Activated CD8-positive, alpha-beta T cell treated with anti-CD3 and anti-CD28 coated beads for 36 hours (primary cell): Measurements from ENCODE around the gene SEC14L1. TPM values are rescaled to one million over a fixed set of nuclear protein-coding genes. Genes with fewer than 3 reads are reported as not detected.
"Not testable (repeated sequence)": the region's sequence is repeated elsewhere in the genome, so short reads cannot be mapped to it uniquely, and the experiment has no call there.

Experiments
- ATAC-seq: fragments of 200-7000 bp; cut with Tn5 transposase; one replicate; pipeline ENCODE4 v1.10.0; 2021; ENCODE audit warnings: mild to moderate bottlenecking, moderate library complexity
- CTCF ChIA-PET: fragments of 350-600 bp; sonication (Branson Sonifier 250); formaldehyde crosslinking; loops from one replicate; lab custom pipeline; 2021; ENCODE audit warnings: antibody characterized with exemption; lab: Charles Lee
- POLR2A ChIA-PET: fragments of 350-600 bp; sonication (Branson Sonifier 250); formaldehyde crosslinking; loops from one replicate; lab custom pipeline; 2021; ENCODE audit warnings: antibody characterized with exemption; lab: Charles Lee
- DNase-seq: peaks from one replicate; pipeline ENCODE4 v3.0.0-alpha.2; 2020
- H3K27ac Mint-ChIP-seq: one replicate; pipeline ENCODE4 v1.8.0; 2021; ENCODE audit warnings: mild to moderate bottlenecking, mixed read lengths
- H3K27me3 Mint-ChIP-seq: one replicate; pipeline ENCODE4 v1.8.0; 2021; ENCODE audit warnings: mixed read lengths
- H3K36me3 Mint-ChIP-seq: one replicate; pipeline ENCODE4 v1.8.0; 2021; ENCODE audit warnings: low read depth, mixed read lengths
- H3K4me1 Mint-ChIP-seq: one replicate; pipeline ENCODE4 v1.8.0; 2021; ENCODE audit warnings: low read depth, mixed read lengths
- H3K4me3 Mint-ChIP-seq: one replicate; pipeline ENCODE4 v1.8.0; 2021; ENCODE audit warnings: mild to moderate bottlenecking, moderate library complexity, mixed read lengths
- H3K9me3 Mint-ChIP-seq: one replicate; pipeline ENCODE4 v1.8.0; 2021; ENCODE audit warnings: mixed read lengths
- intact Hi-C: fragments of 100-400 bp; cut with micrococcal nuclease; formaldehyde crosslinking; loops from one replicate; pipeline ENCODE4 v1.10.0; 2022
- total RNA-seq, 2 experiments: library from RNA; stranded (reverse); gene quantifications; one replicate each; pipeline ENCODE4 v1.2.3, GENCODE V29; 2021
- TF ChIP-seq, protein P1 (sequence below): fragments of 200-600 bp; IDR thresholded peaks from one replicate; pipeline ENCODE4 v1.8.0; 2022; ENCODE audit warnings: antibody characterized with exemption, mild to moderate bottlenecking

Gene SEC14L1
- total RNA-seq, 2 experiments from 2014 or later, result 79.7 to 91.6 TPM

DNA sequence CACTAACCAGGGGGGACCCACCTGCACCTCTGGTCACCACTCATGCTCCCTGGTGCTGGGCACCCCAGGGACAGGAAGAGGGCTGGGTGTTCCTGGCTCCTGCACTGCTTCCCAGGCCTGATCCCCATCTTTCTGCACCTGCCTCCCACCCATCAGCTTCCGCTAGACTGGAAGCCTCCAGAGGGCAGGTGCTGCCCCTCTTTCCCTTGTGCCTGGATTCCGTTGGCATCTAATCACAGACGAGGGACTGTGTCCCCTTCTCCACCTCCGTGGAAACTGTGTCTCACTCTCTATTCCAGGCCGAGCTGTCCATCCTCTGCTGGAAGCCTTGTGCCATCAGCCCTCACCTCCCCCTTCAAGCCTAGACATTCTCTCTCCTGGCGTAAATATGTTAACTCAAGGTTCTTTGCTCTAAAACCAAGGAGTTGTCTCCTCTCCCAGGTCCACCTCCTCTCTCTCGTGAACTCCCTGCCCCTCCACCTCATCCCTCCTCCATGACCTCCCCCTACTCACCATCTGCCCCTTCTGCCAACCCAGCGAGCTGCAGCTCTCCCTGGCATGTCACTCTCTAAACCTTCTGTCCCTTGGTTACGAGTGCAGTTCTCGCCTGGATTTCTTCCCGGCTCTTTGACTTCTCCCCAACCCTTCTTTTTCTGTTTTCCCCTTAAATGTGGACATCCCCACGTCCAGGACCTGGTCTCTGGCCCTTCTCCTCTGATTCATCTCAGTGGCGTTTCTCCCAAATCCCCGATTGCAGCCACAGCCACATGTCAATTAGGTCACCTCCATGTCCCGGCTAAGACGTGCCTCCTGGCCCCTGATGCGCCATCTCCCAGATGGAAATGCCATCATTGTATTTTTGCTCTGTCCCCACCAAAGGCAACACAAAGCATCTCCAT, 107.7 kb downstream of the SEC14L1 start:
- intact Hi-C loops, result no loop called here
- ChIA-PET CTCF (interaction anchor here (0.7 to 4.2 kb wide), 6 partner anchors 14 to 192 kb away, joined by 4 to 29 read pairs (median 4); no protein-coding TSS in a partner anchor), POLR2A (interaction anchor here (0.6 to 1.8 kb wide), 3 partner anchors 108 to 160 kb away, joined by 4 to 7 read pairs (median 5); partner anchors contain the start of gene SEC14L1)
- Mint-ChIP-seq H3K27me3 (peaks cover 11% of the 10 kb centered on the region), H3K4me1 (peaks cover 9% of the 10 kb centered on the region), H3K9me3 (no peaks in the 10 kb centered on the region), H3K36me3 (no peaks in the 10 kb centered on the region), H3K27ac (no peak overlapping the region), H3K4me3 (no peak overlapping the region)
- DNase-seq, result no peak
- no peak for ATAC-seq
- TF ChIP-seq, protein P1, sequence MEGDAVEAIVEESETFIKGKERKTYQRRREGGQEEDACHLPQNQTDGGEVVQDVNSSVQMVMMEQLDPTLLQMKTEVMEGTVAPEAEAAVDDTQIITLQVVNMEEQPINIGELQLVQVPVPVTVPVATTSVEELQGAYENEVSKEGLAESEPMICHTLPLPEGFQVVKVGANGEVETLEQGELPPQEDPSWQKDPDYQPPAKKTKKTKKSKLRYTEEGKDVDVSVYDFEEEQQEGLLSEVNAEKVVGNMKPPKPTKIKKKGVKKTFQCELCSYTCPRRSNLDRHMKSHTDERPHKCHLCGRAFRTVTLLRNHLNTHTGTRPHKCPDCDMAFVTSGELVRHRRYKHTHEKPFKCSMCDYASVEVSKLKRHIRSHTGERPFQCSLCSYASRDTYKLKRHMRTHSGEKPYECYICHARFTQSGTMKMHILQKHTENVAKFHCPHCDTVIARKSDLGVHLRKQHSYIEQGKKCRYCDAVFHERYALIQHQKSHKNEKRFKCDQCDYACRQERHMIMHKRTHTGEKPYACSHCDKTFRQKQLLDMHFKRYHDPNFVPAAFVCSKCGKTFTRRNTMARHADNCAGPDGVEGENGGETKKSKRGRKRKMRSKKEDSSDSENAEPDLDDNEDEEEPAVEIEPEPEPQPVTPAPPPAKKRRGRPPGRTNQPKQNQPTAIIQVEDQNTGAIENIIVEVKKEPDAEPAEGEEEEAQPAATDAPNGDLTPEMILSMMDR, result no peak

DNA sequence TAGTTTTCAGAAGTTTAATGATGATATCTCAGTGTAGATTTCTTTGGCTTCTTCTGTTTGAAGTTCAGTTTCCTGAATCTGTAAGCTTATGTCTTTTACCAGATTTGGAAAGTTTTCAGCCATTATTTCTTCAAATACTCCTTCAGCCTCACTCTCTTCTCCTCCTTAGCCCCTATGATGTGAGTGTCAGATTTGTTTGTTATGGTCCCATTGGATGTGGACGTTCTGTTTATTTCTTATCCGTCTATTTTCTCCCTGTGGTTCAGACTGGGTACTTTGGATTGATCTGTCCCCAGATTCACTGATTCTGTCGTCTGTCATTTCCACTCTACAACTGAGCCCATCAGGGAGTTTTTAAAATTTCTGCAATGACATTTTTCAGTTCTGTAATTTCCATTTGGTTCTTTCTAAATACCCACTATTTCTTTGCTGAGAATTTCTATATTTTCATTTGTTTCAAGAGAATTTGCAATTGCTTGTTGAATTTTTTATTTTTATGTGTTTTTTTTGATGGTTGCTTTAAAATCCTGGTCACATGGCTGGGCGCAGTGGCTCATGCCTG, 110.9 kb downstream of the SEC14L1 start:
- no peak overlapping the region for H3K27ac Mint-ChIP-seq
- no peaks in the 10 kb centered on the region for H3K9me3 Mint-ChIP-seq
- H3K36me3 Mint-ChIP-seq, result no peaks in the 10 kb centered on the region
- no peak for DNase-seq
- H3K4me3 Mint-ChIP-seq, result no peak overlapping the region
- ATAC-seq, result no peak
- H3K27me3 Mint-ChIP-seq, result peaks cover 11% of the 10 kb centered on the region
- CTCF ChIA-PET, result no interaction called here
- POLR2A ChIA-PET, result no interaction called here
- TF ChIP-seq, protein P1, result no peak
- intact Hi-C loops, result no loop called here
- no peaks in the 10 kb centered on the region for H3K4me1 Mint-ChIP-seq

DNA sequence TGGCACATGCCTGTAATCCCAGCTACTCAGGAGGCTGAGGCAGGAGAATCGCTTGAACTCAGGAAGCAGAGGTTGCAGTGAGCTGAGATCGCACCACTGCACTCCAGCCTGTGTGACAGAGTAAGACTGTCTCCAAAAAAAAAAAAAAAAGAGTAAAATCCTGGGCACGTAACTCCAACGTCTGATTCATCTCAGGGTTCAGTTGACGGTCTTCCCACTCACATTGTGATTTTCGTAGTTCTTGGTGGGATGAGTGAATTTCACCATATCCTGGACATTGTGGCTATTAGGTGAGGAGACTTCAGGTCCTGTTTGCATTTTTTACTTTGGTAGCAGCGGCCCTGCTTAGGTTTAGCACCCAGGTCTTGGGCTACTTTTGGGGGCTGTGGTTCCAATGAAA, 111.5 kb downstream of the SEC14L1 start:
- intact Hi-C loops, result not testable (repeated sequence)

DNA sequence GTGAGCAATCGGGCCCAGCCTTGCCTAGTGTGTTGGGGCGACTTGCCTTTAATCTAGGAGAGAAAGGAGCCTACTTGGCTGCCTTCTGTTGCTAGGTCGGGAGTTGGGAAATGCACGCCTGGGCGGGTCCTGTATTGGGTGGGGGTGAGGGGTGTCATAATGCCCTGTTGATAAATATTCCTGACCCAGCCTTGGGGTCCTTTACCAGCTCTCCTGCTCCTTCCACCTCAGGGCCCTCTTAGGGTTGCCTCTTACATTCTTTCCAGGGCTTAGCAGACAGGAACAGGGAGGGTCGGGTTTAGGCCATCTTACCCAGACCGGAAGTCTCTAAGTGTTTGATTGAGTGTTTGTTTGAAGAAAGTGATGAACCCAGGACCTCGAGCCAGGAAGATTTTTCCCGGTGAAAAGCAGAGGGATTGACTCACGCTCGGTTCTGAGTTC, 112.9 kb downstream of the SEC14L1 start:
- no peaks in the 10 kb centered on the region for H3K36me3 Mint-ChIP-seq
- ATAC-seq (no peak), DNase-seq (no peak)
- intact Hi-C loops, result no loop called here
- H3K4me1 Mint-ChIP-seq, result no peaks in the 10 kb centered on the region
- no peak overlapping the region for H3K27ac Mint-ChIP-seq
- TF ChIP-seq, protein P1, result no peak
- ChIA-PET POLR2A (no interaction called here), CTCF (no interaction called here)
- peaks cover 6% of the 10 kb centered on the region for H3K27me3 Mint-ChIP-seq
- H3K9me3 Mint-ChIP-seq, result no peaks in the 10 kb centered on the region
- H3K4me3 Mint-ChIP-seq, result no peak overlapping the region

More for the DNA sequence above, 111.5 kb downstream of the SEC14L1 start:
- H3K9me3 Mint-ChIP-seq, POLR2A ChIA-PET, ATAC-seq, CTCF ChIA-PET, H3K4me1 Mint-ChIP-seq, DNase-seq, H3K27ac Mint-ChIP-seq, H3K4me3 Mint-ChIP-seq, H3K36me3 Mint-ChIP-seq: not testable (repeated sequence)
- H3K27me3 Mint-ChIP-seq, result peaks cover 11% of the 10 kb centered on the region

DNA sequence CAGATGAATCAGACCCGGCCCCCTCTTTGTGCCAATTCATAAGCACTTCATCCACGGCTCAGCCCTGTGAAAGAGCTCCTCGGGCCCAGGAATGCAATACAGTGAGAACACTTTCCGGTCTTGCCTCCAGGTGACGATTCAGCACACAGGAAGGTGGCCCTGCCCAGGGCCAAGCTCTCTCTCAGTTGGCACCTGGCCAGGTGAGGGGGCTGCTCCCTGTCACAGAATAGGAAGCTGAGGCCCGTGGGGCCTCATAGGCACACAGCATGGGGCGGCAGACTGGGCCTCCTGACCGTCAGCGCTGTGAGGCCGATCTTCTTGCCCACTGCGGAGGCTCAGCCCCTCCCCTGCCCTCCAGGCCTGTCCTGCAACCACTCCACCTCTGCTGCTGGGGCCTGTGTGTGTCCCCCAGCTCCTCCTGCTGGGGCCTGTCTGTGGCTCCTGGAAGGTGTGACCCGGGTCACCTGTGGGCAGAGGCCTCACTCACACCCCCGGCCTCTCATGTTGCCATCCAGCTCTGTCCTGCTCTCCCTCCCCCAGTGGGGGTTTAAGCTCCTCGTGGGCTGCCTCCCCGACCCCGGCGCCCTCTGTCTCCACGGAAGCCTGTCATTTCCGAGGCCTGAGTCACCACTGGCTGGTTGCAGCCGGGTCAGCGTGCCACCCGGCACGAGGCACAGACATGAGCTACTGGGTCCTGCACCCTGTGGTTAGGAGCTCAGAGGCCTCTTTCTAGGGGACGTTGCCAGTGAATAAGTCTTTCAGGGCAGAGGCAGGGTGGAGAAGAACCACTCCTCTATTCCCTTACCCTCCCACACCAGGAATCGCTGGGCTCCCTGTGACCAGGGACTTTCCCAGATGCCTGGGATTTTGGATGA, 114.4 kb downstream of the SEC14L1 start:
- TF ChIP-seq, protein P1, result no peak
- intact Hi-C loops, result no loop called here
- no peak overlapping the region for H3K4me3 Mint-ChIP-seq
- DNase-seq (no peak), ATAC-seq (no peak)
- no peaks in the 10 kb centered on the region for H3K36me3 Mint-ChIP-seq
- CTCF ChIA-PET, result interaction anchor here (1.0 to 1.4 kb wide), 2 partner anchors 168 to 170 kb away, joined by 5 to 6 read pairs; no protein-coding TSS in a partner anchor
- H3K9me3 Mint-ChIP-seq, result no peaks in the 10 kb centered on the region
- POLR2A ChIA-PET, result interaction anchor here (1.0 kb wide), 1 partner anchor 125 kb away, joined by 3 read pairs; no protein-coding TSS in a partner anchor
- H3K27ac Mint-ChIP-seq, result no peak overlapping the region
- H3K4me1 Mint-ChIP-seq, result no peaks in the 10 kb centered on the region
- no peaks in the 10 kb centered on the region for H3K27me3 Mint-ChIP-seq

DNA sequence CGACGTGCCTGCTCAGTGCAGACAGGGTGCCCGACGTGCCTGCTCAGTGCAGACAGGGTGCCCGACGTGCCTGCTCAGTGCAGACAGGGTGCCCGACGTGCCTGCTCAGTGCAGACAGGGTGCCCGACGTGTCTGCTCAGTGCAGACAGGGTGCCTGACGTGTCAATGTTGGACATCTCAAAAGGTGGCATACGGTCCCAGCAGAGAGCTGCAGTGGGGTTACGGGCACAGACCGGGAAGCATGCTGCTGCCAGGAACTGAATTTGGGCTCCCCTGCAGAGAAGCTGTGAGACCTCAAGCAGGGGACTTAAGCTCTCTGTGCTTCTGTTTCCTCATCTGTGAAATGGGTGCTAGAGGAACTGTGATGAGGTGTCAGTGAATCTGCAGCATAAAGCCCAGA, 115.2 kb downstream of the SEC14L1 start:
- H3K36me3 Mint-ChIP-seq, H3K27me3 Mint-ChIP-seq, H3K9me3 Mint-ChIP-seq, ATAC-seq, H3K27ac Mint-ChIP-seq, H3K4me1 Mint-ChIP-seq, intact Hi-C loops, CTCF ChIA-PET, DNase-seq, H3K4me3 Mint-ChIP-seq: not testable (repeated sequence)
- POLR2A ChIA-PET, result interaction anchor here (1.0 kb wide), 1 partner anchor 126 kb away, joined by 3 read pairs; no protein-coding TSS in a partner anchor
